GM21515 (cell line): Measurements from ENCODE around the gene TRPV6.

Experiments
- ATAC-seq: cut with Tn5 transposase; IDR thresholded peaks from one replicate; pipeline ENCODE4 v1.9.1; 2021; ENCODE audit not compliant: unreplicated experiment

TRPV6 gene

DNA sequence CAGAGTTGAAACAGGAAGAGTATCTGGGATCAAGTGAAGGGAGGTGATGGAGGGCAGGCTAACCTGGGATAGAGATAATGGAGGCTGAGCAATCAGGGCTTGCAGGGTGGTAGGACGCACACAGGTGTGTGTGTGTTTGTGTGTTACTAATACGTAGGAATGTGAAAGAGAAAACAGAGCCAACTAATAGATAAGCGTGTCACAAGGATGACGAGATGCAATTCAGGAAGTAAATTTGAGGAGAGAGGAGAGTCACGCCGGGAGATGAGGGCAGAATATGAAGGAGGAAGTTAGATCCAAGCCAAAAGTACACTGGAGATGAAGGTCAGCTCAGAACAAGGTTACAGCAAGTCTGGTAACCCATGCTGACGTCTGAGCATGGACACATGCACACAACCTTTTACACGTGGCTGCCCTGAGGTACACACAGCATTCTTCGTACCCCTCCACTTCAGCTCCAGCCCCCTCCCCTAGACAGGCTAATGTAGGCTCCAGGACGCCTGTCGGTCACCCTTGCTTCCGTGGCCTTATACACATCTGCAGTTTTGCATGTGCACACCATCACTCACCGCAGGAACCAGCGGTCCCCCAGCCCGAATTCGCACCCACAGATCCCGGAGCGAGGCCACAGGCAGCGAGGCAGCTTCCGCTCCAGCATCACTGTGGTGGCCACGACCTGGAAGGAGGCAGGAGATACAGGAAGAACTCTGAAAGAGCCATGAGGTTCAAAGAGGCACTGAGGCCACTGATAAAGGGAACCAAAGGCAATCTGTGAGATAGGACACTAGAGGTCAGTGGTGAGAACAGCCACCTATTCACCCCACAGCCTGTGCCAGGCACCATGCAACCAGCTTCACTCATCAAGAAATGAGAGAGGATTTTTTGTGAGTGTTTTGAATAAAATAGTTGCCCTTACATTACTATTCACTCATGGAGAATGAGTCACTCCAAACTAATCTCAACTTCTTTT lies 23.7 kb upstream of the TRPV6 start:
- no peak for ATAC-seq

DNA sequence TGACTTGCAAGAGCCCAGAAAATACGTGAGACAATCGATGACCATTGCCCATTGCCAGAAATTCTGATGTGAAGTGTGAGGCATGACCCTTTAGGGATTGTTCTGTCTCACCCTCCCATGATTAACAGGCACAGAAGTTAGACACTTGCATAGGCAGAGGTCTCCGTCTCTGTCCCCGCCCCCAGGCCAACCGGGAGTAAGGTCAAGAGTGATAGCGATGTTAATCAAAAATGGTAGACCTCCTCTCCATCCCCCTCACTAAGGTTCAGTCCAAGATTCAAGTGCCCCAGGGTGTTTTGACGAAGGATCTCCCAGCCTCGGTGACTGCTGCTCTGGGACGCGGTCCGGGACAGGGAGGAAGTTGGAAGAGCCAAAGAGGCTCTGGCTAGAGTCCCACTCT lies 22.7 kb upstream of the TRPV6 start:
- no peak for ATAC-seq

DNA sequence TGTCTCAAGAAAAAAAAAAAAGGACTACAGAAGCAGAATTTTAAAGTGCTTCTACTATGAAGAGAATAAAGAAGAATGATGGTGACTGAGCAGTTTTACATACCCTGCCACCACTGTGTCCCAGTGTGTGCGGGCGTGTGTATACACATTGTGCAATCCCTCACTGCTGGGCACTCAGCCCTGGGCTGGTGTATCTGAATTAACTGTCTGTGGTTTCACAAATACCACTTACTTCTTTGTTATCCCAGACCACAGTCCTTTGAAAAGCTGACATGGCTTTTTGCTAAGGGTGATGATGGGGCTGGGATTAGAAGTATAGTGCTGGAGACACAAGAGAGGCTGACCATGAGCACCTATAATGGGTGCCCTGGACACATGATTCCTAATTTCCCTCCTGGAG lies 21.1 kb upstream of the TRPV6 start:
- ATAC-seq = no peak

DNA sequence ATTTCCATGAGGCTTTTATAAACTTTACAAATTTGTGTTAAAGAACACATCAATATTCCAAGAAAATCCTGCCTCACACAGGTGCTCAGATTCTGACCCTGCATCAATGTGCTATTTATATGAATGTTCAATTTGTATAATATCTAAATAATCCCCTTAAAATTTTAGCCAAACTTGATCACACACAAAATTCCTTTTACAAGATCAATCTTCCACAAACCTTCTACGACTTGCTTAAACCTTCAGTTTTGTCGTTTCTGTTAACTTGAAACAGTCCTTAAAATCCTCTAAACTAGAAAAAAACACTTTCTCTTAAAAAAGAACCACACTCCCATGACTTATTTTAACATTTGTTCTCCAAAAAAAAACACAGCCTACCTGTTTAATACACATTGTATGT lies 20.2 kb upstream of the TRPV6 start:
- no peak for ATAC-seq

DNA sequence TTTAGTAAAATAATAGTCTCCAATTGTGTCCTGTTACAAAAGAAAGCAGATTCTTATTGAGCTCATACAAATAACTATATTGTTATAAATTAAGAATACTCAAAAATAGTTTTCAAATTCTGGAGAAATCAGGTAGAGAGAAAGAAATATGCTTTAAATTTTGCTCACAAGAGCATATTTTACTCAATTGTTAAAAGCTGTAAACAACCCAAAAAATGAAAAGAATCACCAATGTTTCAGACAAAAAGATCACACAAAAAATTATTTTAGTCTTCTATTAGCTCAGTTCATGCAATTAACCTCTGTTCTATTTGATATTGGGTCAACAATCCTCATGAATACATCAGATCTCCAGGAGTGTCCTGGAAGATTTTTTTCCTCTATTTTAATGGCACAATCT lies 18.6 kb upstream of the TRPV6 start:
- ATAC-seq = no peak

DNA sequence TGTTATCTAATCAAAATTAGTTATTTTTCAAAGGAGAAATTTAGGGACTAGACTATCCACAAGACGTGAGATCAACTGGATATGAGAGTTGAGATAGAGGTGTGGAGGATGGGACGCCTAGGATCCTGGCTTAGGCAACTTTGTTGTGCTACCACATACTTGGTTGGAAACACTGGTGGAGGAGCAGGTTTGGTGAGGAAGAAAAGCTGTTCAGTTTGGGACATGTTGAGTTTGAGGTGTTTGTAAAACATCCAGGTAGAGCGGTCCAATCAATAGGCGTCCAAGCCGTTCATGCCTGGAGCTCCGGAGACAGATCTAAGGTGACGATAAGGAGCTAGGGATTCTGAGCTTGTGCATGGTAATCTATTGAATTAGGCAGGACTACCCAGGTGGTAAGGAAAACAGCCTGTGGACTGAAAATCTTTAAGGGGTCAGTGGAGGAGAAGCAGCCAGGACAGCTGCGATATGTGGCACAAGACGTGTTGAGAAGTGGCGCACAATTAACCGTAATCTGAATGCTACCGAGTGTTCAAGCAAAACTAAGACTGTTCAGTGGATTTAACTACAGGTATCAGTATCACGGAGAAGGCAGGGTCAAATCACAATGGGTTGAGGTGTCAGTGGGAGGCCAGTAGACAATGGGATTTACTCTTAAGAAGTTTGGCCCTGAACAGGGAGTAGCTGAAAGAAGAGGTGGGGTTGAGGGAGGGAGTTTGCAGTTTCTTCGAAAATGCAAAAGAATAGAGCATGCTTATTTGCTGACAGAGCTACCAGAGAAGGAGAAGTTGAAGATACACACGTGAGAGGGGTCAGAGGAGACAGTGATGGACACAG lies 16.1 kb upstream of the TRPV6 start:
- no peak for ATAC-seq

DNA sequence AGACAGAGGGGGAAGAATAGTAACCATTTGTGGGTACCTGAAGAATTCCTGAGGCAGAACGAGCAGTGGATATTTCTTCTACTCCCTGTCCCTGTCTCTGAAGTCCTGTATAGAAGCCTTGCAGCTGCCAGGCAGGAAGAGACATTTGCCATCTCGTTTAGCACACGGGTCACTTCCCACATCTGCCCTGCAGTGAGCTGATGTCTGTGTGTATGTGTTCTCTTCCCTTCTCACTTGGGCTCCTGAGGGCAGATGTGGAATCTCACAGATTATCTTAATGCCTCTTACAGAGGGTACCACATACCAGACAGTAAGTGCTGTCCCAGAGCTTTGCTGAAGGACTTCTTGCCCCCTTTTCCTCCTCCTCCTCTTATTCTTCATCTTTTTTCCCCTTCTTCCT lies 14.1 kb upstream of the TRPV6 start:
- no peak for ATAC-seq

DNA sequence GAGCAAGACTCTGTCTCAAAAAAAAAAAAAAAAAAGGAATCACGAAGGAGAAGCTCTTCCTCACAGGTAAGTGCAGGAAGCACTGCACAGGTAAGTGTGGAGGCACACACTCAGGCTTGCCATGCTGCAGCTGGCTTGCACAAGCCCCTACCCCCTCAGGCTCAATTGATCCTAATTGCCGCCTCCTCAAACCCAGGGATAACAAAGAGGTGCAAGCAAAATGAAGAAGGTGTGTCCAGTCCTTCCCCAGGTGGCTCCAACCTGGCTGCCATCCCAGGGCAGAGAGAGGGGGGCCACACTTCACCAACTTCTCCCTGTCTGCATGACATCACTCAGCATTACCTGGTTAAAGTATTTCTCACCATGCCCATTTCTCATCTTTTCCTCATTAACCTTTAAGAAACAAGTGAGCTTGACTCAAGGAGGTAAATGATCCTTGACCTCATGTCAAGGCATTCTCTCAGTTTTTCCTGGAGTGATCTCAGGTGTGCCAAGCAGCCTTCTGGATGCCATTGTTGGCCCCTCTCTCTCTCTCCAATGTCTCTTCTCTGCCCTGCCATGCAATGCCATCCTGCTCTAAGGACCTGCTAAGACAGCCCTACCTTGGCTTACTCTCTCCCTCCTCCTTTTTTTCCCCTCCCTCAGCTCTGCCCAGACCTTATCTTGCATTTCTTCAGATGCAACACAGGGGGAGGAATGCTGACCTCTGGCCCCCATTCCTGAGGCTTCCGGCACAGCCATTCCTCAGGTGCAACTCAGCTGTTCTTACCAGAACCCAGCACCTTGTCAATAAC lies 13.0 kb upstream of the TRPV6 start:
- no peak for ATAC-seq

DNA sequence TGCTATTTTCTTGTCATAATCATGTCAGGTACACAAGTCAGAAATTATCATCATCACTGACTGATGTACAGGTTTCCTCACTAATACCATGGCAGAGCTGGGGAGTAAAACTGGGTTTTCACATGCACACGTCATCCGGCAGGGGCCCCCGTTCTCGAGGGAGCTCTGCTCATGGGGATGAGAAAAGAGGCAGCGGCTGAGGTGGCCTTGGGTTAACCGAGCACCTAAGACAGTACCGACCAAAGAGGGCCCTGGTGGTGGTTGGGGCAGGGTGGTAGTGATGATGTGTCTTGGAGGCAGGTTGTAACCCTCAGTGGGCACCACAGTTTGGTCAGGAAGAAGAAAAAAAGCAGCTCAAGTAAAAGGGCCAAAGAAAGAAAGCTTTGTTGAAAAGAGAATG lies 12.1 kb upstream of the TRPV6 start:
- no peak for ATAC-seq

DNA sequence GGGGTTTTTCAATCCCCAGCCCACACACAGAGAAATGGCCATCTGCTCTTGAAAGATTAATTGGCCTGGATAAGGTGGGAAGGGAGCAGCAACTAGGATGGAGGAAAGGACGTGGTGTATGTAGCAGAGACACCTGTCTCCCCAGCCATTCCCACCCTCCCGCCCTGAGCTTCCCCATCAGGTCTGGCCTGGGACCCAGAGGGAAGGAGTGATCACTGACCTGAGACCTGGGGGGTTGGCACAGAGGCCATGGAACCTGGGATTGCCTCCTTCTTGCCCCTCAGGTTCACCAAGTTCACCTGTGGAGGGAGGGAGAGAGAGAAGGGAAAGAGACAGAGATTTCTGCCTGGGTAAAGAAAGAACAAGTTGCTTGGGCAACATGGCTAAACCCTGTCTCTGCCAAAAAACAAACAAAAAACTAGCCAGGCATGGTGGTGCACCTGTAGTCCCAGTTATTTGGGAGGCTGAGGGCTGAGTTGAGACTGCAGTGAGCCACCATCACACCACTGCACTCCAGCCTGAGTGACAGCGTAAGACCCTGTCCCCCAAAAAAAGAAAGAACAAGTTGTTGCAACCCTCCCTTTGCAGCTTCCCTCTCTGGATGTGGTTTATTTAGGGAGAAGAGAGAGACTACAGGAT lies 11.3 kb upstream of the TRPV6 start:
- no peak for ATAC-seq

DNA sequence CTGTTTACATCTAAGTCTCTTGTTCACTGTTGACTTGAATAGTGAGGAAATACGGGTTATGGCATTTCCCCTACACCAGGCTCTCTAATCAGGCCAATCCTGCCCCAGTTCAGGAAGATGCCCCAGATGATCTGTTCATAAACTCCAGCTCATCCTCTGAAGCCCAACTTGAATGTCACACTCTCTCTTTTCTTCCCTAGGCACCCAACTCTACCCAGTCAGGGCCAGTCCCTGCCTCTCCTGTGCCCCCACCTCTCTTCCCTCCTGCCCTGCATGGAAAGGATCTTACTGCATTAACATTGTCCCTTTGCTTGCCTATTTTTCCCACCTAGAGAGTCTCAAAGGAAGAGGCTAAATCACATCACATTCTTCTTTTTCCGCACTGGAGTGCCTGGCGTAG lies 10.6 kb upstream of the TRPV6 start:
- ATAC-seq = no peak

DNA sequence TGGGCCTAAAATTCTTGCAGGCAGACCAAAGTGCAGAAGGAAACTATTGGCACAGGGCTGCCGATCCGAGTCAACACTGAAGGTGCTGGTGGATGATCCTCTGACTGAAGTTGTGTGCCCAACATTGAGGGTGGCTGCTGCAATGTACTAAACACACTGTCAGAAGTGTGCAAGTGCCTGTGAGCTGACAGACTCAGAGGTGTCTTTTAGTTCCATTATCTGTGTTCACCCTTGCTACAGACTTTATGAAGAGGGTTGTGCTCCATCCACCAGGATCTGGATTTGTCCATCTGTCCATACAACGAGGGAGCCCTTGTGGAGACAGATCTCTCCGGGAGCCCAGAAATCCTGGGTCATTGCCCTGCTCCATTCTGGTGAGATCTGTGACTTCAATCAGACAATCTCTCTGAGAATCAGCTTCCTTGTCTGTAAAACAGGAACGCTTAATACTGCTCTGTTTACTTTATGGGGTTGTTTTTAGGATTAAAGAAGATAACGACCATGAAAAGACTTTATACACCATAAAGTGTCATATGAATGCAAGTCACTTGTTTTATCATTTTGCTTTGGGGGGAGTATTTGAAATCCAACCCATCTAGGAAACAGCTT lies 9.5 kb upstream of the TRPV6 start:
- no peak for ATAC-seq

DNA sequence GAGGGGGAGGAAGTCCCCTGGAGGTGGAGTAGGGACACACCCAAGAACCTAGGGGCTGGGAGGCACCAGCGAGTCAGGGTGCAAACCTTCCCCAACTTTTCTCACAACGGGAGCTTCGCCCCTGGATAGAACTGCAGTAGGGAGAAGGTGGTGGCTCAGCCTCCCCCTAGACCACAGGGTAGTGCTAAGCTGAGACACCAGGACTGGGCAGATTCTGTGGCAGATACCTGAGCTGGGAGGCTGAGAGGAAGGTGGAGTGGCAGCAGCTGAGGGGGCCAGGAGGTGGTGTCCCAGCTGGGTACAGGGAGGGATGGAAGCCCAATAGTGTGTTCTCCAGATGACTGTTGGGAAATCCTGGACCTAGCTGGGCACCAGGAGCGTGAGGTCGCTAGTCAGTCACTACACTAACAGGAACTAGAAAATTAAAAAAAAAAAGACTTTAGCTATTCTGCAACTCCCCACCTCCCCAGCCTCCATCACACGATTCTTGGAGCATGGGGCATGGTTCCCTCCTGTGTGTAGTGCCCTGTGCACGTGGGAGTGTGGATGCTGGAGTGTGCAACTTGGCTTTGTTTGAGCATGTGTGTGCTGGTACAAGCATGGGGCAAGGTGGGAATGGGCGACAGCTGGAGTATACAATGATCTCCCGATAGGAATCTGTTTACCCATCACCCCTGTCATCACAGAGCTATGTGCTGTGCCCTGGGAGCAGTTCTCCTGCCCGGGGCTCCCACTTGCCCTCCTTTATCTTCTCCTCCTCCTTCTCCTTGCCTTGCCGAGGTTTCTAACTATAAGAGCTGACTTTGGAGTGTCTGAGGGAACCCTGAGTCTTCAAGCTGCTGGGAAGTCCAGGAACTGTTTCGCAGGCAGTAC lies 8.8 kb upstream of the TRPV6 start:
- no peak for ATAC-seq

DNA sequence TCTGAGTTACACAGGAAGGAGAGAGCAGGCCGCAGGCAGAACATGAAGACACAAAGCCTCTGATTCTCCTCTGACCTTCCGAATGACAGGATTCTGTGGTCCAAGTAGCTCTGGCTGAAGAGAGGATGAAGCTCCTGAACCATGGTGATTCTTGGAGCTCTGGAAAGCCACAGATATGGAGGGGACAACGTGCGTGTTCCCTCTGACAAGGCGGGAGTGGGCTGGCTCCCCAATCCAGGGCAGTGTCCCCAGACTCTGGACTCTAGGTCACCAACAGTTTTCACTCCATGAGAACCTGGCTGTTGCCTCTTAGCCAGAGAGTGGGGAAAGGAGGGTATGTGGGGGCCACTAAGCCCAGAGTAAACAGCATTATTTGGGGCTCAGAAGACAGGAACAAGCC lies 7.4 kb upstream of the TRPV6 start:
- ATAC-seq = no peak

DNA sequence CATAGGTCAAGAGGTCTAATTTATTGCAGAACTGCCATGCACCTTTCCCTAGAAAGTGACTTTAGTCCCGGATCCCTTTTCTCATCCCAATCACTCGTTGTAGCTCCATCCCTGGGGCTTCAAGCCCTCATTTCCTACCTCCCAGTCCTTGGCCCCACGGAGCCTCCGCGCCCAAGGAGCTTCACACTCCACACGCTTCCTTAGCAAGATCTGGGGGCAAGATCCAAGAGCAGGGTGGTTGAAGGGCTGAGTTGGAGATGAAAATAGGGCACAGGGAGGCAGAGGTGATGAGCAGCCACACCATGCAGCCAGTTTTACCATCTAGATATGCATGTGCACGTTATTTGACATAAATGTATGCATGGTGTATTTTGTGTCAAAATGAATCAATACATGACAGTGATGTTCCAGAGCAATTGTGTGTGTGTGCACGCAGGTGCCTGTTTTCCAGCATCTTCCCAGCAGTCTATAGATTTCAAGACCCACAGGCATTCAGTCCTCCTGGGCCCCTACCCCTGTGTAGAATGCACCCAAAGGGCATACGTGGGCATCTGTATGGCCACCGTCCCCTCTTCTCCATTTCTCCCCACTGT lies 6.0 kb upstream of the TRPV6 start:
- no peak for ATAC-seq

DNA sequence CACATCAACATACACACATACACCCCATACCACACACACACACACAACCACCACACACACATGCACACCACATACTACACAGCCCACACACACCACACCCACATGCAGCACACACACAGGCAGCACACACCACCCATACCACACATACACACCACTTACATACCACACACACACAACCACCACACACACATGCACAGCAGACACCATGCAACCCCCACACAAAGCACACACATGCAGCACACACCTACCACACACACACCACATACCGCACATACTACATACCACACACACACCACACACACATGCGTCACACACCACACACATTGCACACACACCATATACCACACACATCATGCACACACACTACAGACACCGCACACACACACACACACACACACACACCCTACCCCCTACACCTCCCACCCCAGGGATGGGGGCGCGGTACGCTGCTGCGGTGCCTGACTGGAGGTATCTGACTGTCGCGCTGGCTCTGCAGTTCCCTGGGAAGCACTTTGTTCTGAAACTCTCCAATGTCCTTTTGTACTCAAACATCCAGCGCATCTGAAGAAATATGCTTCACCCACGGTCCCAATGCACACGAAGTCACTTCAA lies 5.4 kb upstream of the TRPV6 start:
- ATAC-seq = no peak

DNA sequence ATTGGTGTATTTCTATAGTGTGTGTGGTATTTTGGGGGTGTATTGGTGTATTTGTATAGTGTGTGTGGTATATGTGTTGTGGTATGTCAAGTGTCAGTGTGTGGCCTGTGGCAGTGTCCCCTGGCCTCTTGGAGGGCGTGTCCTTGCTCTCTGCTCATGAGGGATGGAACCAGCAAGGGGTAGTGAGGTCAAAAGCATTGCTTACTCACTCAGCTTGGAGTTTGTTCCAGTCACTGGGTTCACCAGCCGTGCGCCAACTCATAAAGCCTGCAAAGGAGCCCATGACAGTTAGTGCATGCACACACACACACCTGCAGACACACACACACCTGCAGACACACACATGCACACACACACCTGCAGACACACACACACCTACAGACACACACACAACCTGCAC lies 4.3 kb upstream of the TRPV6 start:
- no peak for ATAC-seq

DNA sequence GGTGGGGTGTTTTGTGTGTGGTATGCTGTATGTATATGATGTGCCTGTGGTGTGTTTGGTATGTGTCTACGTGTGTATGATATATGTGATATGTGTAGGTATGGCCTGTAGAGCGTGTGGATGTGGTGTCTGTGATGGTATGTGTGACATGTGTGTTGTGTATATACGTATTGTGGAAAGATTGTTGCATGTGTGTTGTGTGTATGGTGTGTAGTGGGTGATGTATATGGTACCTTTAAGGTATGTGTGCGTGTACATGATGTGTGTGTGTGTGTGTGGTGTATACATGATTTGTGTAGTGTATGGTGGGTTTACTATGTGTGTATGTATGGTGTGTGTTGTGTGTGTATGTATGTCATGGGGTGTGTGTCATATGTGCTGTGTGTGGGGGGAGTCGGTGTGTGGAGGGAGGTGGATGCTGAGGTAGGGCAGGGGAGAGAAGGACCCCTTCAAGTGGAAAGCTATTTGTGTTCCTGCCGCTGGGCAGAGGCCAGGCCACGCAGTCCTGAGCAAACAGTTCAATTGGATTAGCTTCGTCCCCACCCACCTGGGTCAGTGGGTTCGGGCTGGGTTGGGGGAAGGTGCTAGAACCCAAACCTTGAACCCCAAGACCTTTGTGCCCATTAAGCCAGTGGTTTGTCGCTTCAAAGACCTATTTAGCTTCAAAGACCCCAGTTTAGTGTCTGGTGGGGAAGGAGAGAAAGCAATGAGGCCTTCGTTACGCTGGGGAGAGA lies 1.9 kb upstream of the TRPV6 start:
- no peak for ATAC-seq
